Peyer's patch (tissue), 4 donors: ENCODE data around the gene DIS3L2. TPM values are rescaled to one million over a fixed set of nuclear protein-coding genes. Genes with fewer than 3 reads are reported as not detected.

Source experiments
- DNase-seq, 3 donors: peaks; one replicate each; pipeline ENCODE4 v3.0.0-alpha.2; 2017 to 2019
- H3K27ac ChIP-seq, 4 donors: fragments of 200-600 bp; sonication (generic); one replicate each; pipeline ENCODE4 v1.5.1; 2016 to 2019
- H3K27me3 ChIP-seq, 2 donors: fragments of 200-600 bp; sonication (generic); one replicate each; pipeline ENCODE4 v1.5.1; 2019
- H3K36me3 ChIP-seq, 3 donors: fragments of 200-600 bp; sonication (generic); one replicate each; pipeline ENCODE4 v1.5.1; 2016 to 2019
- H3K4me1 ChIP-seq, 4 donors: fragments of 200-600 bp; sonication (generic); one replicate each; pipeline ENCODE4 v1.5.1; 2016 to 2019
- H3K4me3 ChIP-seq, 4 donors: fragments of 200-600 bp; sonication (generic); 1 replicate in 3 of 4; 2 replicates in 1 of 4; pipeline ENCODE4 v1.5.1; 2016 to 2019; ENCODE audit warnings: mild to moderate bottlenecking in 1 of 4
- H3K9me3 ChIP-seq, 4 donors: fragments of 200-600 bp; sonication (generic); one replicate each; pipeline ENCODE4 v1.5.1; 2016 to 2019; ENCODE audit warnings: mild to moderate bottlenecking in 1 of 4
- CTCF ChIP-seq, 6 experiments: fragments of 450-650 bp in 4 of 6; fragments of 200-600 bp in 2 of 6; sonication (generic) in 1 of 6; IDR thresholded peaks; one replicate each; pipeline ENCODE4 v1.5.1; 2017 to 2019; ENCODE audit warnings: antibody characterized with exemption in 6 of 6, mild to moderate bottlenecking in 3 of 6, moderate library complexity in 1 of 6
- POLR2A ChIP-seq, 2 donors: fragments of 450-650 bp; IDR thresholded peaks; one replicate each; pipeline ENCODE4 v1.5.1; 2017; ENCODE audit warnings: antibody characterized with exemption in 2 of 2, mild to moderate bottlenecking in 2 of 2, moderate library complexity in 2 of 2
- total RNA-seq, 4 donors: library from RNA; depleted of rRNA; stranded (reverse); fragments of >200 nt; gene quantifications; one replicate each; pipeline ENCODE4 v1.1.0, GENCODE V29; 2016

Gene DIS3L2
- total RNA-seq, 4 donors from 2014 or later: 26.4 to 147 (median 58.3) TPM

- TF ChIP-seq CTCF (IDR thresholded peaks at IDR 0.05) (no peak), POLR2A (IDR thresholded peaks at IDR 0.05) (no peak)
- peak in 1 of 3 donors; percentile 19 for DNase-seq
- H3K27me3 ChIP-seq: peaks cover 0 to 8% of the 10 kb centered on the region in 2 donors
- H3K27ac ChIP-seq: no peak overlapping the region
- H3K36me3 ChIP-seq: no peaks in the 10 kb centered on the region
- H3K4me1 ChIP-seq: peaks cover 0 to 15% (median 12%) of the 10 kb centered on the region in 4 donors
- H3K9me3 ChIP-seq: no peaks in the 10 kb centered on the region
- H3K4me3 ChIP-seq: no peak overlapping the region
Observed at GRCh38 chr2:231930593-231931281, 30.8 kb upstream of the DIS3L2 start.

- H3K9me3 ChIP-seq: no peaks in the 10 kb centered on the region
- peak in 1 of 3 donors; percentile 29 for DNase-seq
- no peaks in the 10 kb centered on the region for H3K36me3 ChIP-seq
- TF ChIP-seq POLR2A (IDR thresholded peaks at IDR 0.05) (no peak), CTCF (IDR thresholded peaks at IDR 0.05) (no peak)
- H3K4me3 ChIP-seq: no peak overlapping the region
- H3K27me3 ChIP-seq: peaks cover 0 to under 1% of the 10 kb centered on the region in 2 donors
- H3K4me1 ChIP-seq: peaks cover 0 to 7% (median 4%) of the 10 kb centered on the region in 4 donors
- no peak overlapping the region for H3K27ac ChIP-seq
Observed at GRCh38 chr2:231931481-231931915, 30.0 kb upstream of the DIS3L2 start.

- DNase-seq: peak in 1 of 3 donors; percentile 17
- H3K27ac ChIP-seq: no peak overlapping the region
Observed at GRCh38 chr2:231932711-231932970, 28.9 kb upstream of the DIS3L2 start.

GRCh38 chr2:231932985-231933915 lies 28.3 kb upstream of the DIS3L2 start:
- Histone ChIP-seq H3K4me3 (no peak overlapping the region), H3K36me3 (no peaks in the 10 kb centered on the region), H3K27me3 (no peaks in the 10 kb centered on the region), H3K9me3 (no peaks in the 10 kb centered on the region), H3K27ac (no peak overlapping the region), H3K4me1 (no peaks in the 10 kb centered on the region)
- TF ChIP-seq POLR2A (IDR thresholded peaks at IDR 0.05) (no peak), CTCF (IDR thresholded peaks at IDR 0.05) (no peak)
- DNase-seq: peak in 2 of 3 donors; percentile 0 to 32

More at GRCh38 chr2:231932711-231932970, 28.9 kb upstream of the DIS3L2 start:
- no peak overlapping the region for H3K4me3 ChIP-seq
- H3K36me3 ChIP-seq: no peaks in the 10 kb centered on the region
- H3K27me3 ChIP-seq: no peaks in the 10 kb centered on the region
- no peaks in the 10 kb centered on the region for H3K4me1 ChIP-seq
- H3K9me3 ChIP-seq: no peaks in the 10 kb centered on the region
- no peak for TF ChIP-seq CTCF (IDR thresholded peaks at IDR 0.05)
- TF ChIP-seq POLR2A (IDR thresholded peaks at IDR 0.05): no peak

GRCh38 chr2:231933916-231934401 lies 27.6 kb upstream of the DIS3L2 start:
- Histone ChIP-seq H3K9me3 (no peaks in the 10 kb centered on the region), H3K4me3 (no peak overlapping the region), H3K27ac (no peak overlapping the region), H3K4me1 (no peaks in the 10 kb centered on the region), H3K36me3 (no peaks in the 10 kb centered on the region), H3K27me3 (no peaks in the 10 kb centered on the region)
- DNase-seq: peak in 2 of 3 donors; percentile 11 to 41
- TF ChIP-seq CTCF (IDR thresholded peaks at IDR 0.05): no peak
- TF ChIP-seq POLR2A (IDR thresholded peaks at IDR 0.05): no peak
